ENCODE data around the gene CUL7.
"Not testable (repeated sequence)": the region's sequence is repeated elsewhere in the genome, so short reads cannot be mapped to it uniquely, and the experiment has no call there.

The CUL7 gene

DNA sequence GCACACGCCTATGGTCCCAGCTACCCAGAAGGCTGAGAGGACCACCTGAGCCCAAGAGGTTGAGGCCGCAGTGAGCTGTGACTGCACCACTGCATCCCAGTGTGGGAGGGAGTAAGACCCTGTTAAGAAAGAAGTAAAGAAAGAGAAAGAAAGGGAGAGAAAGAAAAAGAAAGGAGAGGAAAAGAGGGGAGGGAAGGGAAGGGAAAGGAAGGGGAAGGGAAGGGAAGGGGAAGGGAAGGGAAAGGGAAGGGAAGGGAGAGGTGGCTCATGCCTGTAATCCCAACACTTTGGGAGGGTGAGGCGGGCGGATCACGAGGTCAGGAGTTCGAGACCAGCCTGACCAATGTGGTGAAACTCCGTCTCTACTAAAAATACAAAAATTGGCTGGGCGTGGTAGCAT is 12.2 kb downstream of the CUL7 start:
- DNase-seq, result not testable (repeated sequence)

DNA sequence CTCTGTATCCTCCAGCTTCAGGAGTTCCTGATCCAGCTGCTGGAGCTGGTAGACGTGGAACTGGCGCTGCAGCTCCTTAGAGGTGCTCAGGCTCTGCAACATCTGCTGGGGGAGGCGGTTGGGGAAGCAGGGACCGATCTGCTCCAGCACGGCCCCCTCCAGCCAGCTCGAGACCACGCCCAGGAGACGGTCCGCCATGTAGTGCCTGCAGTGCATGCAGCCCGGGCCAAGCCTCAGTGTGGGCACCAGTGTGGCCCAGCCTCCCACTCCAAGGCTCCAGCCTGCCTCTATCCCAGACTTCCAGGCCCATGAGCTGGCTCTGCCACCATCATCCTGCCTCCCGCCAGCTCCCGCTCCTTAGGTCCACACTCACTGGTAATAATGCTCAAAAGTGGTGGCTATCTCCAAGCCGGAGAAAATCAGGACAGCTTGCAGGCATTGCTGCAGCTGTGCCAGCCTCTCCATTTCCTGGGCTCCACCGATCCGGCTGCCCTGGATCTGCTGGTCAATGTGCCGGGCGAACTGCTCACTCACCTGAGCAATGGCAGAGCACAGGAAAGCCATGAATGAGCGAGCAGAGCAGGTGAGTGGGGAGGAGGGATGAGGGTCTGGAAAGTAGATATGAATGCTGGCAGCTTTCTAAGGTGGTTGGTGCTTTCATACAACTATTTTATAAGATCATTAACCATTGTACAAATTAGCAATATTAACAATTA is 13.0 kb downstream of the CUL7 start:
- no peak for DNase-seq

DNA sequence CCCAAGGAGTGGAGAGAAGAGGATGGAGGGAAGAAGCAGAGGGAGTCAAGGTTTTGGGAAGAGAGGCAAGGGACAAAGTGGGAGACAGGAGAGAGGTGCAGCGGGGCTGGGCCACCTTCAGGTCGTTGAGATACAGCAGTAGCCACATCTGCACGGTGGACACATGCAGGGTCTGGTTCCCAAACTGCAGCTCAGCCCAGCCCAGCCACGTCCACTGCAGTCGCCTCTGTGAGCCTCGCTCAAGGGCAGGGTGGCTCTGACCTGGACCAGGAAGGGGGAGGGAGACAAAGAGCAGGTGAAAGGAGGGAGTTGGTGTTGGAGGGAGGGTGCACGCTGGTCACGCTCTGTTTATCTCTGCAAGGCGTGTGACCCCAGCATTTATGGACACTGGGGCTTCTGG is 14.9 kb downstream of the CUL7 start:
- no peak for DNase-seq

GRCh38 chr6:43037706-43038105 is 15.9 kb downstream of the CUL7 start:
- no peak for DNase-seq

GRCh38 chr6:43037197-43037596 is 16.5 kb downstream of the CUL7 start:
- DNase-seq, result no peak

DNA sequence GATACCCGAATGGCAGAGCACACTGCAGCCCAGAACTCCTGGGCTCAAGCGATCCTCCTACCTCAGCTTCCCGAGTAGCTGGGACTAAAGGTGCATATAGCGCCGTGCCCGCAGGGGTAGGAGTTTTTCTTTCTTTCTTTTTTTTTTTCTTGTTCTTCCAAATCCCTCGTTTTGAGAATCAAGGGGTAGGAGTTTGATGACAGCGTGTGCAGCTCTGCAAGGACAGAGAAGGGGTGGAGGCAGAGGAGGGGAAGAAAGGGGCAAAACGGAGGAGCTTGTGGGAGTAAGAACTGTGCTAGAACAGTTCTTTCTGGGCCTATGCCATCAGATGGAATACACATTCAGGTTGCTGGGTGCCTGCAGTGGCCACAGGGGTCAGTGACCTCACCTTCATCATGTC is 16.9 kb downstream of the CUL7 start:
- no peak for DNase-seq

DNA sequence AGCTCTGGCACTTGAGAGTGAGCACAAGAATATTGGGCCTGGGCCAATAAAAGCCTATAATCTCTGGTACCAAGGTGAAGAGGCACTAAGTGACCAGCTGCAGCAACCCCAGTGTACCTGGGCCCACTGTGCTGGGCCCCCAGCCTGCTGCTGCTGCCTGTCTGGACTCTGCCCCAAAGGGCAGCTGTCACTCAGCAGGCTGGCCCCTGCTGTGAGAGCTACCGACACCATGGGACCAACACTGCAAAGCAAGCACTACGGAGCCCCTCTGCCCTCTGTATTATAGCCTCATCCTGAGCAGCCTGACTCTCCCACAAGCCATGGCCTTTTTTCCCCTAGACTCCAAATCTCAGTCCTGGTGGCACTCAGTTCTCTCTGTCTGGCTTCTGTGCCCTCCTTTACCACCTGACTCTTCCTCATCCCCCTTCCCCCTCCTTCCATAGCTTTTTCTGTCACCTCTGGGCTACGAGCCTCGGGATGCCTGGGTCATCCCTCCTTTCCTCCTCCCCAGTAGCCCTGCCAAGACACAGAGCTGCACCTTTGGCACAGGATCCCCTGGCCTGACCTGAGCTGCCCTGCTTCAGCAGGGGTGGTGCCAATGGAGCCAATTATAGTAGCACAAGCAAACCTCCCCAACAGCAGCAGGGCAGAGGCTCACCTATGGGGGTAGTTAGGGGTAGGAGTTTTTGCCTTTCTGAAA is 18.0 kb downstream of the CUL7 start:
- no peak for DNase-seq

- DNase-seq, result no peak
Measured at GRCh38 chr6:43034190-43034525, 19.5 kb downstream of the CUL7 start.

- no peak for DNase-seq
Measured at GRCh38 chr6:43033496-43034189, 20.0 kb downstream of the CUL7 start.

DNA sequence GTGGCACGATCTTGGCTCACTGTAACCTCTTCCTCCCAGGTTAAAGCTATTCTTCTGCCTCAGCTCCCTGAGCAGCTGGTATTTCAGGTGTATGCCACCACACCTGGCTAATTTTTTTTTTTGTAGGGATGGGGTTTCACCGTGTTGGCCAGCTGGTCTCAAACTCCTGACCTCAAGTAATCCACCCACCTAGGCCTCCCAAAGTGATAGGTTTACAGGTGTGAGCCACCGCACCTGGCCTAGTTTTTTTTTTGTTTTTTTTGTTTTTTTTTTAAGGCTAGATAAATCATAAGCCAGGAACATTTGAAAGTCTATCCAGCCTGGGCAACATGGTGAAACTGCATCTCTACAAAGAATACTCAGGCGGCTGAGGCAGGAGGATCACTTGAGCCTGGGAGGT is 21.3 kb downstream of the CUL7 start:
- no peak for DNase-seq

DNA sequence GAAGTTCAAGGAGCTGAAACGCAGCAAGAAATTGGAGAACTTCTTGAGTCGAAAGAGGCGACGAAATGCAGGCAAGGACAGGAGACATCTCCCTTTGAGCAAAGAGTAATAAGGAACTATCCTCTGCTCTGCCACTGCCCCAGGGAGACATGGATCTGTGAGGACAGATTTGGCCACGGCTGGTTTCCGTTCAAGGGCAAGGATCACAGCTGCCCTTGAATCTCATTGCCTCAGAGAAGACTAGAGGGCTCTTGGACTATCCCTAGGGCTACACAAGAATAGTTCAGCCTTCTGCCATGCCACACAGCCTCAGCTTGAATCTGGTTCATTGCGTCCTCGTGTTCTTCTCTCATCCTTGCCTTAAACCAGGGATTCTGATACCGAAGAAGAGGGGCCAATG is 24.5 kb downstream of the CUL7 start:
- DNase-seq, result no peak

DNA sequence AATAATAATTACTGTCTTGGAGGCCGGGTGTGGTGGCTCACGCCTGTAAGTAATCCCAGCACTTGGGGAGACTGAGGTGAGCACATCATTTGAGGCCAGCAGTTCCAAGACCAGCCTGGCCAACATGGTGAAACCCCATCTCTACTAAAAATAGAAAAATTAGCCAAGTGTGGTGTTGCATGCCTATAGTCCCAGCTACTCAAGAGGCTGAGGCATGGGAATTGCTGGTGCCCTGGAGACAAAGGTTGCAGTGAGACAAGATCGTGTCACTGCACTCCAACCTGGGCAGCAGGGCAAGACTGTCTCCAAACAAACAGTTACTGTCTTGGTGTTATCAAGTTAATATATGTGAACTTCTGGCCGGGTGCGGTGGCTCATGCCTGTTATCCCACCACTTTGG is 27.3 kb downstream of the CUL7 start:
- no peak for DNase-seq

DNA sequence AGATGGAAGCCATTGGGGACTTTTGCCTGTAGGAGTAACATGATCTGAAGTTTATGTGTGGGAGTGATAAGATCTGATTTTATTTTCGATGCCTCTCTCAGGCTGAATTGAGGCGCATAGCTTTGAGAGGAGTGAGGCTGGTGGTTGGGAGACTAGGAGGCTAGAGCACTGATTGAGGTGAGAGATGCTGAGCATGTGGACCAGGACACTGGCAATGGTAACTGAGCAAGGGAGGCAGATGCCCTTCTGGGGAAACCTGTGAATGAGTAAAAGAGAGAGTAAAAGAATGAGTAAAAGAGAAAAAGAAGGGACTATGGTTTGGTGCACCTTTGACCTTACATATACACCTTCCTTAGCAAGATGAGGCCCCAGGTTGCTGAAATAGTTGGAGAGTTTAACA is 29.2 kb downstream of the CUL7 start:
- DNase-seq, result no peak

DNA sequence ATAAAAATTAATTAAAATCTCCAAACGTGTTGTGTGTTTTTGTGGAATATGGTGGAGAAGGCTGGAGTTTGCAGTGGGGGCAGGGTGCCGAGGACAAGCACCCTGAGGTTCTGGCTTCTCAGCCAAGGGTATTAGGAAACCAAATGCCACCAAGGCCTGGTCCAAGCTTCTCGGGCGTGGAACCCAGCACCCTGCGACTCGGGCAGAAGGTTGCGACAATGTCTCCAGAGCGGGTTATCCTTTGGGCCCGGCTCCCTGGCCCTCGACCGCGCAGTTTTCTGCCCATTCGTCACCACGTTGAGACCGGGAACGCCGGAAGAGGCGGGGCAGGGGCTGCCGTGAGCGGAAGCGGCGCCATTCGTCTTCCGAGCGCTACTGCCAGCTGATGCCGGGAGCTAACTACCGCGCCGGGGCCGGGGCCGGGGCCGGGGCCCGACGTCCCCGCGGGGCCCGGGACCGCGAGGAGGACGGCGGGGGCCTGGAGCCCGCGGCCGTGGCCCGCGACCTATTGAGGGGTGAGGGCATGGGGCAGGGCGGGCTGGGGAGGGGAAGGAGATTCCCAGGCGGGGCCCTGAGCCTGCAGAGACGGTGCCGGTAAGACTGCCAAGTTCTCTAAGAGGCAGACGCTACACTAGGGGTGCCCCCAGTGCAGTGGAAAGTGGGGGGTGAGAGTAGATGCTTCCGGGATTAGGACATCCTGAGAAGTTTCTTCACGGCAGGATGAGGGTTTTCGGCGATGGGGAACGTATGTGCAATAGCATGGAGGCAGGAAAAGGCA is 32.2 kb downstream of the CUL7 start, which contains the start of gene RRP36:
TSS of gene RRP36 (plus strand) at position 354 of the 778 bp plus-strand sequence. CDS start at position 386, 32 bp downstream.
- DNase-seq, result peak; percentile 86

DNA sequence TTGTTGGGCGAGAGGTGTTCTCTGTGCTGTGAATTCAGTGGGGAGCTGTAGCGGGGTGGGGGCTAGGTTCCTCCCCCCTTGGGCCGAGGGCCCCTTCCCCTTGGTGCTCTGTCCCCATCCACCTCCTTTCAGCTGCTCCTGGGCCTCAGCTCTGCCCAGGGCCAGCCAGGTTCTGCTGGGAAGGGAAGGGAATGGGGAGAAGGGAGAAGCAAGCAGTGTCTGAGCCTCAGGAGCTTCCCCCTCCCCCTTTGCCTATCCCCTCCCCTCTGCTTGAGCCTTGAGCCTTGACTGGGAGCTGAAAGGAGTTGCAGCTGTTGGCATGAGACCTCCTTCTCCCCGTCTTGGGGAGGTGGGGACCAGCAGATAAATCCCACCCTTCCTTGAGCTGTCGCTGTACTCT is 32.8 kb downstream of the CUL7 start:
- no peak for DNase-seq

GRCh38 chr6:43020052-43020705 is 33.5 kb downstream of the CUL7 start:
- no peak for DNase-seq

DNA sequence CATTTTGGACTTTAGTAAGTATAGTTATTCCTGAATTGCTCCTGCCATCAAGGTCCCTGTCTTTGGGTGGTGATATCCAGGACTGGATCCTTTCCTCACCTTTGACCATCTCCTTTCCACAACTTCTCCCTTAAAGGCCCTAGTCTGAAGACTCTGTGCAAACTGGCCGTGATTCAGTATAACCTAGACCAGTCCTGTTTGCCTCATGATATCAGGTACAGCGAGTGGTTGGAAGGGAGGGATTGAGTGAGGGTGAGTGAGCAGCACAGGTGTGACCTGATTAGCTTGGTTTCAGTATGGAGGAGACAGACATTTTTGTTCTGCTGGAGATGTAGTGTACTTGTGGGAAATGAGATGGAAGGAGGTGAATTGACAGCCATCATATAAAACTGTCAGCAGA is 34.5 kb downstream of the CUL7 start:
- no peak for DNase-seq

DNA sequence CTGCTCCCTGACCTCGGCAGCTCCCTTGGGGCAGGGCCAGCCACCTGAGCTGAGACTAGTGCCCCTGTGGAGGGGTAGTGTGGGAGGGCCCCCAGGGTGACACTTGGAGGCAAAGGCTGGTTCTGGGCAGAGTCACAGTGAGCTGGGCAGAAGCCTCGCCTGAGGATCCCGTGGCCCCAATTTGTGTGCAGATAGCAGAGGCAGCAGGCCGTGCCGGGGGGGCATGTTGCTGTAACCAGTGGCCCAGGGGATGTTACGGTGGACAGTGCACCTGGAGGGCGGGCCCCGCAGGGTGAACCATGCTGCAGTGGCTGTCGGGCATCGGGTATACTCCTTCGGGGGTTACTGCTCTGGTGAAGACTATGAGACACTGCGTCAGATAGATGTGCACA is 36.7 kb downstream of the CUL7 start:
- DNase-seq, result no peak

DNA sequence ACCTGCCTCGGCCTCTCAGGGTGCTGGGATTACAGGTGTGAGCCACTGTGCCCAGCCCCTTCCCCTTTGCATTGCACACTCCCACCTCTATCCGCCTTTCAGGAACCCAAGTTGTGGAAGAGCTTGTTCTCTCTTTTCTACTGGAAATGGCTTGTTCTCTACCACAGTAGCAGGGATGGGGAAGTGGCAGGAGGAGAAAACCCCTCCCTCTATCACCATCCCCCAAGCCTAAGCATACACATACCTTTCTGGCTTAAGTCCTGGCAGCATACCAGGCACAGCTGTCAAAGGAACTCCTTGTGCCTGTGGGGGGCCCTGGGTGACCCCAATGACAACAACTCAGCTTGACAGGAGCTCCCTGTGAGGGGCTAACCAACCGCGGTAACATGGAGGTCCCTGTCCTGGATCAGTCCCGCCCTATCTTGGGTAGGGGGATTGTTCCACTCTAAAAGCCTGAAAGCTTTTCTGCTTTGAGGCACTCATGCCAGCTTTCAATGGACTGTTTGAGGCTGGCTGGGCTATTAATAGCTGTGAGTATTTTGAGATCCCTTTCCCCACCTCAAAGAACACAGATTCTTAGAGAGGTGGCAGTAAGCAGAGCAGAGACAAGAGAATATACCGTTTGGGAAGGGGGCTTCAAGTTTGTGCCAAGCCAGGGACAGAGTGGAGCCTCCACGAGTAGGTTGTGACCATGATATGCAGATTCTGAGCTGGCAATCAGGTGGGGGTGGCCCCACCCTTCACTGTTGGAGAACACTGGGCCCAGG is 37.3 kb downstream of the CUL7 start:
- no peak for DNase-seq

DNA sequence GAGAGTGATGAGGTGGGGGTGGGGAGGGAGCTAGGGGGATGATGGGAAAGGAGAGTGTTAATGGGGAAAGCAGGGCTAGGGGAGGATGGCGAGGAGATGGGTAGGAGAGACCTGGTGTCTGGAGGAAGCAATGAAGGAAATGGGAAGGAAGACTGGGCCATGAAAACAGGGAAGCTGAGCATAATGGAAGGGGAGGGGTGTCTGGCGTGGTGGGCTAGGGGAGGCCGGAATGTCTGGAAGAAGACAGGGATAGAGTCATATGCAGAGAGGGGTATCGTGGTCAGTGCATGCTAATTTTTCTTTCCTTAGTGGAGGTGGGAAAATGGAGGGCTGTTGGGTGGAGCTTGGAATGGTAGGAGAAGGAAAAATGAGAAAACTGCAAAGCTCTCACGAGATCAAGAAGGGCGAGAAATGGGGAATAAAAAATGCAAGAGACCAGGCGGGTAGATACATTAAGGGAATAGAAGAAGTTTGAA is 39.2 kb downstream of the CUL7 start:
- DNase-seq, result no peak

GRCh38 chr6:43013843-43014433 is 39.7 kb downstream of the CUL7 start, which contains the start of the genes KLHDC3 and MEA1:
Gene KLHDC3, plus strand, starts transcription at chr6:43014249. Its CDS starts 2,944 bp downstream, at chr6:43017193.
Gene MEA1, minus strand, starts transcription at chr6:43013946. Its CDS starts 133 bp downstream, at chr6:43013813.
- peak; percentile 96 for DNase-seq

Measured in activated CD8-positive, alpha-beta memory T cell treated with anti-CD3 and anti-CD28 coated beads, Interleukin-2, amount 50 U/mL, for 48 hours (primary cell).